Liver (tissue), 3 donors: ENCODE measurements around the gene TAF1C.

Experiments
- EGR1 ChIP-seq, 2 donors: IDR thresholded peaks; 2 replicates each; pipeline ENCODE4 v1.6.1; 2016 to 2018; ENCODE audit warnings: antibody characterized with exemption in 2 of 2, low read depth in 2 of 2
- MAX ChIP-seq: IDR thresholded peaks from 2 replicates; pipeline ENCODE4 v1.6.1; 2016; ENCODE audit warnings: antibody characterized with exemption
- REST ChIP-seq: IDR thresholded peaks from 2 replicates; pipeline ENCODE4 v1.6.1; 2016; ENCODE audit warnings: antibody characterized with exemption, mild to moderate bottlenecking
- TAF1 ChIP-seq: conservative IDR thresholded peaks from 2 replicates; pipeline ENCODE4 v1.6.1; 2016; ENCODE audit warnings: antibody characterized with exemption, mild to moderate bottlenecking
- TF ChIP-seq, protein P1 (sequence below): fragments of 150-350 bp; IDR thresholded peaks from 2 replicates; pipeline ENCODE4 v1.5.1; 2017; ENCODE audit warnings: improper control_type of control experiment, low read depth, low read length; ENCODE audit not compliant: missing input control
- donor health status: healthy.
- donor health status: healthy.

- TF ChIP-seq REST (no peak), TAF1 (no peak), EGR1 (IDR thresholded peaks at IDR 0.05; ENCODE audit: low read depth in 2 of 2) (no peak), MAX (no peak)
- TF ChIP-seq, protein P1, sequence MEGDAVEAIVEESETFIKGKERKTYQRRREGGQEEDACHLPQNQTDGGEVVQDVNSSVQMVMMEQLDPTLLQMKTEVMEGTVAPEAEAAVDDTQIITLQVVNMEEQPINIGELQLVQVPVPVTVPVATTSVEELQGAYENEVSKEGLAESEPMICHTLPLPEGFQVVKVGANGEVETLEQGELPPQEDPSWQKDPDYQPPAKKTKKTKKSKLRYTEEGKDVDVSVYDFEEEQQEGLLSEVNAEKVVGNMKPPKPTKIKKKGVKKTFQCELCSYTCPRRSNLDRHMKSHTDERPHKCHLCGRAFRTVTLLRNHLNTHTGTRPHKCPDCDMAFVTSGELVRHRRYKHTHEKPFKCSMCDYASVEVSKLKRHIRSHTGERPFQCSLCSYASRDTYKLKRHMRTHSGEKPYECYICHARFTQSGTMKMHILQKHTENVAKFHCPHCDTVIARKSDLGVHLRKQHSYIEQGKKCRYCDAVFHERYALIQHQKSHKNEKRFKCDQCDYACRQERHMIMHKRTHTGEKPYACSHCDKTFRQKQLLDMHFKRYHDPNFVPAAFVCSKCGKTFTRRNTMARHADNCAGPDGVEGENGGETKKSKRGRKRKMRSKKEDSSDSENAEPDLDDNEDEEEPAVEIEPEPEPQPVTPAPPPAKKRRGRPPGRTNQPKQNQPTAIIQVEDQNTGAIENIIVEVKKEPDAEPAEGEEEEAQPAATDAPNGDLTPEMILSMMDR: no peak
Observed at GRCh38 chr16:84196727-84197394, 10.0 kb upstream of the TAF1C start.
